ENCODE results near the gene NT5DC2.

- TF ChIP-seq CTCF (IDR thresholded peaks at IDR 0.05) (peak in 2 of 4 experiments; percentile 19 to 33), POLR2A (IDR thresholded peaks at IDR 0.05) (no peak), POLR2AphosphoS5 (IDR thresholded peaks at IDR 0.05) (no peak), EP300 (IDR thresholded peaks at IDR 0.05) (no peak)
Measured at GRCh38 chr3:52481819-52482521, 51.7 kb downstream of the NT5DC2 start.
